ENCODE data around the gene MDM1. TPM values are rescaled to one million over a fixed set of nuclear protein-coding genes. Genes with fewer than 3 reads are reported as not detected.

The MDM1 gene
- total and polyA plus RNA-seq, 2 experiments from 2014 or later = 3.6 to 14.9 TPM

DNA sequence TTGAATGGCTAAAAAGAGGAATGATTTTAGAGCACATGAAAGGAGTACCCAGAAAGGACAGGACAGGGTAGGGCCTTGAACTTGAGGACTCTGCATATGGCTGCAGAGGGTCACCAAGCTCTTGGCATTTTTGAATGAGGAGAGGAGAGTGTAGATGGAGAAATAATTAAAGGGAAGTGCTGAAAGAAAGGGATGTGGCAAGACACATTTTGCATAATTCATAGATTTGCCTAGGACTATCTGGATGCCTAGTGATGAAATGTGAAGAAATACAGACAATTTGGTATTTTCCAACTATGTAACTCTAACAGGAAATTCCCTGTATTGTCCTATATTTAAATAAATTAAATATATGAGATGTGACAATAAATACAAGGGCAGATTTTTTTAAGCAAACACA is 27.5 kb upstream of the MDM1 start:
- Histone ChIP-seq H3K79me2 (no peaks in the 10 kb centered on the region), H3K4me2 (no peak overlapping the region), H3K4me1 (ENCODE audit: insufficient read depth) (no peaks in the 10 kb centered on the region), H4K20me1 (ENCODE audit: insufficient read depth, poor library complexity, severe bottlenecking) (no peaks in the 10 kb centered on the region), H3K9me3 (ENCODE audit: low read depth) (no peaks in the 10 kb centered on the region), H3K9me2 (replicated peaks; ENCODE audit: insufficient read depth) (no peaks in the 10 kb centered on the region), H3K27me3 (no peaks in the 10 kb centered on the region), H3K4me3 (no peak overlapping the region), H3K27ac (no peak overlapping the region), H3K36me3 (replicated peaks; ENCODE audit: insufficient read depth, low read depth) (no peaks in the 10 kb centered on the region), H2AFZ (no peak overlapping the region)
- DNase-seq (ENCODE audit: low spot score) = no peak
- TF ChIP-seq EZH2phosphoT487 (IDR thresholded peaks at IDR 0.05; ENCODE audit: low read depth, severe bottlenecking, unreplicated experiment) (no peak), EZH2 (IDR thresholded peaks at IDR 0.05; ENCODE audit: borderline replicate concordance) (no peak)
- TF ChIP-seq, protein P1, sequence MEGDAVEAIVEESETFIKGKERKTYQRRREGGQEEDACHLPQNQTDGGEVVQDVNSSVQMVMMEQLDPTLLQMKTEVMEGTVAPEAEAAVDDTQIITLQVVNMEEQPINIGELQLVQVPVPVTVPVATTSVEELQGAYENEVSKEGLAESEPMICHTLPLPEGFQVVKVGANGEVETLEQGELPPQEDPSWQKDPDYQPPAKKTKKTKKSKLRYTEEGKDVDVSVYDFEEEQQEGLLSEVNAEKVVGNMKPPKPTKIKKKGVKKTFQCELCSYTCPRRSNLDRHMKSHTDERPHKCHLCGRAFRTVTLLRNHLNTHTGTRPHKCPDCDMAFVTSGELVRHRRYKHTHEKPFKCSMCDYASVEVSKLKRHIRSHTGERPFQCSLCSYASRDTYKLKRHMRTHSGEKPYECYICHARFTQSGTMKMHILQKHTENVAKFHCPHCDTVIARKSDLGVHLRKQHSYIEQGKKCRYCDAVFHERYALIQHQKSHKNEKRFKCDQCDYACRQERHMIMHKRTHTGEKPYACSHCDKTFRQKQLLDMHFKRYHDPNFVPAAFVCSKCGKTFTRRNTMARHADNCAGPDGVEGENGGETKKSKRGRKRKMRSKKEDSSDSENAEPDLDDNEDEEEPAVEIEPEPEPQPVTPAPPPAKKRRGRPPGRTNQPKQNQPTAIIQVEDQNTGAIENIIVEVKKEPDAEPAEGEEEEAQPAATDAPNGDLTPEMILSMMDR (IDR thresholded peaks at IDR 0.05; ENCODE audit: poor library complexity) = no peak

DNA sequence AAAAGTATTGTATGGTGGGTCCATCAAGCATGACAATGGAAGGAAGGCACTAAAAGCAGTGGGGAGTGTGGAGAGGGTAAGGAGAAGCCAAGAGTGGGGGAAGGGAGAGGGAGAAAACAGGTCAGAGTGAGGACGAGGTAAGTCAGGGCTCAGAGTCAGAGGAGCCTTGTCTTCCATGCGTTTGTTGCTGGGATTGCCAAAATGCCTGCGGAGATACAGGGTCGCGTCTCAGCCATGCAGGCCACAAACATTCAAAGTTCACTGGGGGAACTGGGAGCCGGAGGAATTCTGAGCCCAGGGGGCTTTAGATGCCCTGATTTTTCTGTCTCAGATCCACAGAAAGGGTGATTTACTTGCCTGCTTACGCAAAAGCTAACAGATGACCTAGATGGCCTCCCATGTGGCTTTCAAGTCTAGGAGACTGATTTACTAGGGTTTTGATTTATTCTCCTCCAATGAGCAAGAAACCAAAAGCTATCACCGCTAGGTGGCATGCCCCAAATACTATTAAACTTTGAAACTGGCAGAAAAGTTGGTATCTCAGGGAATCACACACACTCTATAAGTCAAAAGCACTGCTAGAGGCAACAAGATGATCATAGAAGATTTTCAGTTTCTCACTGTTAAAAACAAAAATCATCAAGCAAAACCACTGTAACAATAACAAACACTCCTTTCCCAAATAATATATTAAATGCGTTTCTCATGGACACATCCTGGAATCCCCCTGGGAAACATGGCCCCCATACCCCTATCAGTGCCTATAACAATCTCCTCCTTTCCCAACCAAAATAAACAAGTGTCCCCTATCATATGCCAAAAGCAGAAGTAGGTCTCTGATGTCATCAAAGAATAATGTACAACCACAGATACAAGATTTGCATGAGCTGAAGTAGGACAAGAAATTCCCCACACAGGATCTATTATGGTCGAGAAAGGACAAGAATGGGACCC is 26.6 kb upstream of the MDM1 start:
- Histone ChIP-seq H3K79me2 (no peaks in the 10 kb centered on the region), H3K36me3 (replicated peaks; ENCODE audit: insufficient read depth, low read depth) (no peaks in the 10 kb centered on the region), H3K9me2 (replicated peaks; ENCODE audit: insufficient read depth) (no peaks in the 10 kb centered on the region), H3K27ac (no peak overlapping the region), H3K27me3 (no peaks in the 10 kb centered on the region), H3K4me2 (peak overlapping the region; percentile 28), H2AFZ (peak overlapping the region; percentile 29), H3K4me3 (no peak overlapping the region), H3K4me1 (ENCODE audit: insufficient read depth) (no peaks in the 10 kb centered on the region), H4K20me1 (ENCODE audit: insufficient read depth, poor library complexity, severe bottlenecking) (no peaks in the 10 kb centered on the region), H3K9me3 (ENCODE audit: low read depth) (no peaks in the 10 kb centered on the region)
- no peak for TF ChIP-seq EZH2phosphoT487 (IDR thresholded peaks at IDR 0.05; ENCODE audit: low read depth, severe bottlenecking, unreplicated experiment)
- TF ChIP-seq EZH2 (IDR thresholded peaks at IDR 0.05; ENCODE audit: borderline replicate concordance) = no peak
- TF ChIP-seq, protein P1 (IDR thresholded peaks at IDR 0.05; ENCODE audit: poor library complexity) = peak; percentile 76
- 37% methylated on average over 10 of the region's 10 CpGs for WGBS (ENCODE audit: low lambda C conversion rate, missing lambda C conversion rate)
- peak; percentile 79 for DNase-seq (ENCODE audit: low spot score)

DNA sequence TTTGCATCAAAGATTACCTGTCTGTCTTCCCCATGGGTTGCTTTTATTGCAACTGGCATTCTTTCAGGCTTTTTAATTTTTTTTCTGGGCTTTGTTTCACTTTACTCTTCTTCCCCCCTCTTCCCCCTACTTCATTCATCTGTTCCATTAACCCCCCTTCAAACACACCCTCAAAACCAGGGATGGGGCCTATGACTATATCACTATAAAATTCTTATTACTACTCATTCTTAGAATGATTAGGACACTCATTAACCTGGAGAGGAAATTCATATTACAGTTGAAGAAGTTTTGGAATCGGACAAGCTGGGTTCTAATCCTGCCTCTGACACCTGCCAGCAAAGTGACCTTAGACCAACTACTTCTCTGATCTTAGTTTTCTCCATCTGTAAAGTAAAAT is 24.8 kb upstream of the MDM1 start:
- Histone ChIP-seq H4K20me1 (ENCODE audit: insufficient read depth, poor library complexity, severe bottlenecking) (no peaks in the 10 kb centered on the region), H3K27me3 (no peaks in the 10 kb centered on the region), H2AFZ (no peak overlapping the region), H3K9me3 (ENCODE audit: low read depth) (no peaks in the 10 kb centered on the region), H3K4me2 (no peak overlapping the region), H3K4me1 (ENCODE audit: insufficient read depth) (no peaks in the 10 kb centered on the region), H3K4me3 (no peak overlapping the region), H3K27ac (no peak overlapping the region), H3K36me3 (replicated peaks; ENCODE audit: insufficient read depth, low read depth) (no peaks in the 10 kb centered on the region), H3K79me2 (no peaks in the 10 kb centered on the region), H3K9me2 (replicated peaks; ENCODE audit: insufficient read depth) (no peaks in the 10 kb centered on the region)
- no peak for DNase-seq (ENCODE audit: low spot score)
- TF ChIP-seq, protein P1 (IDR thresholded peaks at IDR 0.05; ENCODE audit: poor library complexity) = no peak
- no peak for TF ChIP-seq EZH2 (IDR thresholded peaks at IDR 0.05; ENCODE audit: borderline replicate concordance)
- no peak for TF ChIP-seq EZH2phosphoT487 (IDR thresholded peaks at IDR 0.05; ENCODE audit: low read depth, severe bottlenecking, unreplicated experiment)
- 97% methylated on average over 1 of the region's 1 CpG for WGBS (ENCODE audit: low lambda C conversion rate, missing lambda C conversion rate)

All from hepatocyte (in vitro differentiated cells).